Pericardium fibroblast (primary cell): Measurements from ENCODE around the gene SPAAR. TPM values are rescaled to one million over a fixed set of nuclear protein-coding genes. Genes with fewer than 3 reads are reported as not detected.

Experiments
- total RNA-seq: library from RNA; depleted of rRNA; stranded (reverse); fragments of >200 nt; gene quantifications from 2 replicates; pipeline ENCODE4 v1.2.3, GENCODE V29; 2015

The SPAAR gene
- total RNA-seq, result 1.3 TPM in 1 of 2 replicates, not detected in the other

DNA sequence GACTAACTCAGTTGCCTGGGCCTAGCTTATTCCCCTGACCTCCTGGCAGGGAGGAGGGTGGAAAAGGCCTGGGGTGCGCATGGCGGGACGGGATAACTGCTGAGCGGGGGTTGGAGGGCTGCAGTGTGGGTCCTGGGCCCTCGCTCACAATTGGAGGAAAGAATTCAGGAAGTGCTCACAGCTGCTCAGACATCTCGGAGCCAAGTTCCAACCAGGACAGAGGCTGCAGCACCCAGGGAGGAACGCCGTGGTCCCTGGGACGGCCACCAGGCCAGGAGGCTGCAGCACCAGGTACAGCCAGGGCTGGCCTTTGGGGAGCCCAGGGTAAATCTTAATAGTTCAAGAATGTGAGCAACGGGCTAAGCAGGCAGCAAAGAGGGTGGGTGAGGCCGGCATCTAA, at the start of gene SPAAR:
TSS of gene SPAAR (plus strand) at position 217 of the 400 bp plus-strand sequence. CDS start 974 bp downstream, outside the sequence.

GRCh38 chr9:35870351-35870923, 38.9 kb upstream of the SPAAR start, which contains the start of gene OR13J1:
OR13J1 (minus strand) TSS chr9:35870401; CDS start chr9:35870401, 0 bp downstream.

DNA sequence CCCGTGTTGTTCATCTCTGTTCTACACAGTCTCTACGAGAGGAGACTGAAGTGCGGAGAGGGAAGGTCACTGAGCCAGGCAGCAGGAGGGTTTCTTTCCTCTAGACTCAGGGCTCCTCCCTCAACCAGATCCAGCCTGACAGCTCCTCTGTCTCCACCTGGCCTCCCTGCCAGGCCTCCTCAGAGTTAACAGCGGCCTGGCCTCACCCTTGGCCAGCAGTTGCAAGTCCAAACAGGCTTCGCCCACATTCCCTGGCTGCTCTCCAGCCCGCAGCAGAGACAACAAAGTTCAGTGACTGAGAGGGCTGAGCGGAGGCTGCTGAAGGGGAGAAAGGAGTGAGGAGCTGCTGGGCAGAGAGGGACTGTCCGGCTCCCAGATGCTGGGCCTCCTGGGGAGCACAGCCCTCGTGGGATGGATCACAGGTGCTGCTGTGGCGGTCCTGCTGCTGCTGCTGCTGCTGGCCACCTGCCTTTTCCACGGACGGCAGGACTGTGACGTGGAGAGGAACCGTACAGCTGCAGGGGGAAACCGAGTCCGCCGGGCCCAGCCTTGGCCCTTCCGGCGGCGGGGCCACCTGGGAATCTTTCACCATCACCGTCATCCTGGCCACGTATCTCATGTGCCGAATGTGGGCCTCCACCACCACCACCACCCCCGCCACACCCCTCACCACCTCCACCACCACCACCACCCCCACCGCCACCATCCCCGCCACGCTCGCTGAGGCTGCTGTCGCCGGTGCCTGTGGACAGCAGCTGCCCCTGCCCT, 3.2 kb upstream of the SPAAR start, which contains the start of gene HRCT1:
TSS of gene HRCT1 (plus strand) at position 291 of the 768 bp plus-strand sequence. CDS start at position 377, 86 bp downstream.

DNA sequence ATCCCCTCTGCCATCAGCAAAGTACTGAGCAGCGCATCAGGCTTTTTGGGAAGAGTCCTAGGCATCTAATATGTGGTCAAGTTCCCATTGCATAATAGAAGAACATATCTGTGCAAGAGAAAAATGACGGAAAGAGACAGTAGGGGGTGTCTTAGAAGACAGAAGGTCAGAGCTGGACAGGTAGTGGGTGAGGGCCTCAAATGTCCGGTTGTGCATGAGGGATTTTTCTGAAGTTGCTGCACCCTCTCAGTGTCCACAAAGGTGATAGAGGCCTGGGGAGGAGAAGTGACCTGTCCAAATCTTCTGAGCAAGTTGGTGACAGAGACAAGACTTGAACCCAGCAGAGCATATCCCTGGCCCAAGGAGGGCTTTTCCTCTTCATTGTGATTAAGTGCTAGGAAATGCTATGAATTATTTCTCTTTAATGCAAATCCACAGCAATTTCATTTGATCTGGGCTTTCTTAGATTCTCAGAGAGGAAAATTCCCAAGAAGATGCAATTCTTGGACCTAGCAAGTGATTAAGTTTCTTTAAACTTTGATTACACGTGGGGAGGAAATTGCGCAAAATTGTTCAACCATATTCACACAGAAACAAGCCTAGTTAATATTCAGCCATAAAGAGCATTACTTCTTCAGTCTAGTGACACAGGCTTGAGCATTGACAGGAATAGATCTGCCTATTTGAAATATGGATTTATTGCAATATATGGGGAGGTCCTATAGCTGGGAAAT, 49.0 kb downstream of the SPAAR start, which contains the start of gene OR2S2:
TSS of gene OR2S2 (minus strand) at position 51 of the 734 bp plus-strand sequence. CDS start 56 bp downstream, outside the sequence.

Other genes starting within 250 kb of the SPAAR start
- 0.23 and 1.5 TPM in 2 replicates for gene ARHGEF39, start 244.3 kb upstream of the SPAAR start, total RNA-seq
- gene CA9, start 235.6 kb upstream of the SPAAR start, total RNA-seq, result 0.77 and 2.9 TPM in 2 replicates
- 655 and 1,286 TPM in 2 replicates for gene TPM2, start 219.6 kb upstream of the SPAAR start, total RNA-seq
- gene TLN1, start 177.3 kb upstream of the SPAAR start, total RNA-seq, result 204 and 344 TPM in 2 replicates
- 50.4 and 62.5 TPM in 2 replicates for gene CREB3, start 176.8 kb upstream of the SPAAR start, total RNA-seq
- 18.2 and 22.5 TPM in 2 replicates for gene GBA2, start 160.3 kb upstream of the SPAAR start, total RNA-seq
- gene RGP1, start 160.2 kb upstream of the SPAAR start, total RNA-seq, result 11.3 and 14.5 TPM in 2 replicates
- gene MSMP, start 155.2 kb upstream of the SPAAR start, total RNA-seq, result not detected in 2 replicates
- gene NPR2, start 117.9 kb upstream of the SPAAR start, total RNA-seq, result 13.5 and 17.3 TPM in 2 replicates
- 0.09 and 0.82 TPM in 2 replicates for gene SPAG8, start 97.2 kb upstream of the SPAAR start, total RNA-seq
- 14.8 and 17.4 TPM in 2 replicates for gene HINT2, start 94.4 kb upstream of the SPAAR start, total RNA-seq
- gene FAM221B, start 80.8 kb upstream of the SPAAR start, total RNA-seq, result not detected in 2 replicates
- 5.8 and 6.0 TPM in 2 replicates for gene TMEM8B, start 80.3 kb upstream of the SPAAR start, total RNA-seq
- not detected in 2 replicates for gene OR13J1, start 39.1 kb upstream of the SPAAR start, total RNA-seq
- 1.4 and 3.3 TPM in 2 replicates for gene HRCT1, start 3.3 kb upstream of the SPAAR start, total RNA-seq
- gene OR2S2, start 48.7 kb downstream of the SPAAR start, total RNA-seq, result not detected in 2 replicates
- 34.8 and 44.2 TPM in 2 replicates for gene RECK, start 127.4 kb downstream of the SPAAR start, total RNA-seq
- 41.5 and 51.5 TPM in 2 replicates for gene GLIPR2, start 227.2 kb downstream of the SPAAR start, total RNA-seq